KMS-11 (cell line): ENCODE measurements around the gene SCRN1.

Source experiments
- H2AFZ ChIP-seq: fragments of 200-600 bp; sonication (generic); 2 replicates; pipeline ENCODE4 v1.6.1; 2016; ENCODE audit warnings: antibody characterized with exemption, mixed run types, low read depth
- H3K27ac ChIP-seq: fragments of 200-600 bp; sonication (generic); 2 replicates; pipeline ENCODE4 v1.6.1; 2016; ENCODE audit warnings: mild to moderate bottlenecking, mixed run types
- H3K27me3 ChIP-seq: fragments of 200-600 bp; sonication (generic); 2 replicates; pipeline ENCODE4 v1.6.1; 2017; ENCODE audit warnings: mild to moderate bottlenecking, low read depth, mixed run types, moderate library complexity; ENCODE audit not compliant: insufficient read depth
- H3K36me3 ChIP-seq: fragments of 200-600 bp; sonication (generic); 2 replicates; pipeline ENCODE4 v1.6.1; 2017; ENCODE audit warnings: mild to moderate bottlenecking, mixed run types; ENCODE audit not compliant: insufficient read depth
- H3K4me1 ChIP-seq: fragments of 200-600 bp; sonication (generic); 2 replicates; pipeline ENCODE4 v1.6.1; 2016; ENCODE audit warnings: mild to moderate bottlenecking, low read depth, mixed run types; ENCODE audit not compliant: poor library complexity, severe bottlenecking
- H3K4me2 ChIP-seq: fragments of 200-600 bp; sonication (generic); 2 replicates; pipeline ENCODE4 v1.7.0; 2016; ENCODE audit warnings: mild to moderate bottlenecking, mixed run types
- H3K4me3 ChIP-seq: fragments of 200-600 bp; sonication (generic); IDR thresholded peaks from 2 replicates; pipeline ENCODE4 v1.6.1; 2017; ENCODE audit warnings: low read depth, low read length, mixed read lengths; ENCODE audit not compliant: insufficient read depth
- H3K79me2 ChIP-seq: fragments of 200-600 bp; sonication (generic); 2 replicates; pipeline ENCODE4 v1.6.1; 2016; ENCODE audit warnings: low read depth, mixed run types; ENCODE audit not compliant: insufficient read depth
- H3K9ac ChIP-seq: fragments of 200-600 bp; sonication (generic); 2 replicates; pipeline ENCODE4 v1.6.1; 2016; ENCODE audit warnings: mild to moderate bottlenecking, mixed run types
- H4K20me1 ChIP-seq: fragments of 200-600 bp; sonication (generic); 2 replicates; pipeline ENCODE4 v1.6.1; 2016; ENCODE audit warnings: mild to moderate bottlenecking, mixed run types; ENCODE audit not compliant: insufficient read depth
- TF ChIP-seq, protein P1 (sequence below): fragments of 200-600 bp; sonication (generic); conservative IDR thresholded peaks from 2 replicates; pipeline ENCODE4 v1.6.1; 2017; ENCODE audit warnings: low read depth, mild to moderate bottlenecking, antibody characterized with exemption, low read length, moderate library complexity, mixed read lengths

Gene SCRN1

GRCh38 chr7:29998489-29998888 is 8.9 kb upstream of the SCRN1 start:
- Histone ChIP-seq H3K27ac (no peak overlapping the region), H4K20me1 (no peaks in the 10 kb centered on the region), H3K4me3 (no peak overlapping the region), H3K36me3 (no peaks in the 10 kb centered on the region), H3K27me3 (no peaks in the 10 kb centered on the region), H2AFZ (no peak overlapping the region), H3K4me1 (no peaks in the 10 kb centered on the region), H3K4me2 (no peak overlapping the region), H3K79me2 (no peaks in the 10 kb centered on the region), H3K9ac (no peak overlapping the region)
- TF ChIP-seq, protein P1, sequence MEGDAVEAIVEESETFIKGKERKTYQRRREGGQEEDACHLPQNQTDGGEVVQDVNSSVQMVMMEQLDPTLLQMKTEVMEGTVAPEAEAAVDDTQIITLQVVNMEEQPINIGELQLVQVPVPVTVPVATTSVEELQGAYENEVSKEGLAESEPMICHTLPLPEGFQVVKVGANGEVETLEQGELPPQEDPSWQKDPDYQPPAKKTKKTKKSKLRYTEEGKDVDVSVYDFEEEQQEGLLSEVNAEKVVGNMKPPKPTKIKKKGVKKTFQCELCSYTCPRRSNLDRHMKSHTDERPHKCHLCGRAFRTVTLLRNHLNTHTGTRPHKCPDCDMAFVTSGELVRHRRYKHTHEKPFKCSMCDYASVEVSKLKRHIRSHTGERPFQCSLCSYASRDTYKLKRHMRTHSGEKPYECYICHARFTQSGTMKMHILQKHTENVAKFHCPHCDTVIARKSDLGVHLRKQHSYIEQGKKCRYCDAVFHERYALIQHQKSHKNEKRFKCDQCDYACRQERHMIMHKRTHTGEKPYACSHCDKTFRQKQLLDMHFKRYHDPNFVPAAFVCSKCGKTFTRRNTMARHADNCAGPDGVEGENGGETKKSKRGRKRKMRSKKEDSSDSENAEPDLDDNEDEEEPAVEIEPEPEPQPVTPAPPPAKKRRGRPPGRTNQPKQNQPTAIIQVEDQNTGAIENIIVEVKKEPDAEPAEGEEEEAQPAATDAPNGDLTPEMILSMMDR: no peak

GRCh38 chr7:29996321-29996720 is 6.7 kb upstream of the SCRN1 start:
- Histone ChIP-seq H2AFZ (no peak overlapping the region), H3K9ac (no peak overlapping the region), H3K4me1 (no peaks in the 10 kb centered on the region), H3K79me2 (no peaks in the 10 kb centered on the region), H3K4me3 (no peak overlapping the region), H3K27ac (no peak overlapping the region), H3K4me2 (no peak overlapping the region), H3K27me3 (no peaks in the 10 kb centered on the region), H3K36me3 (no peaks in the 10 kb centered on the region), H4K20me1 (no peaks in the 10 kb centered on the region)
- TF ChIP-seq, protein P1: no peak

DNA sequence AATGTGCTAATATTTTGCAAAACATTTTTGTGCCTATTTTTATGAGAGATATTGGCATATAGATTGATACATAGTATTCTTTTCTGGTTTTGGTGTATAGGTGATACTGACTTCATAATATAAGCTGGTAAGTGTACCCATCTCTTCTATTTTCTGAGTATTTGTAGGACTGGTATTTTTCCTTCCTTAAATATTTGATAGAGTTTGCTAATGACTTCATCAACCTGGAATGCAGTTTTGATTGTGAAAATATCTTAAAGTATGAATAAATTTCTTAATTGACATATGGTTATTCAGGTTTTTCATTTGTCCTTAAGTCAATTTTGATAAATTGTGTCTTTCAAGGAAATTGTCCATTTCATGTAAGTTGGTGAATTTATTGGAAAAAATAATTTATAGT is 6.1 kb upstream of the SCRN1 start:
- Histone ChIP-seq H3K4me3 (no peak overlapping the region), H3K79me2 (no peaks in the 10 kb centered on the region), H4K20me1 (no peaks in the 10 kb centered on the region), H3K36me3 (no peaks in the 10 kb centered on the region), H3K27ac (no peak overlapping the region), H2AFZ (no peak overlapping the region), H3K9ac (no peak overlapping the region), H3K27me3 (no peaks in the 10 kb centered on the region), H3K4me1 (no peaks in the 10 kb centered on the region), H3K4me2 (no peak overlapping the region)
- TF ChIP-seq, protein P1: no peak

- TF ChIP-seq, protein P1: no peak
- no peaks in the 10 kb centered on the region for H3K36me3 ChIP-seq
Measured at GRCh38 chr7:29993140-29993539, 3.5 kb upstream of the SCRN1 start.

GRCh38 chr7:29991937-29992336 is 2.3 kb upstream of the SCRN1 start:
- no peaks in the 10 kb centered on the region for H3K36me3 ChIP-seq
- no peak overlapping the region for H3K9ac ChIP-seq
- H3K4me3 ChIP-seq: no peak overlapping the region
- H3K27ac ChIP-seq: no peak overlapping the region
- no peaks in the 10 kb centered on the region for H4K20me1 ChIP-seq
- H3K4me1 ChIP-seq: no peaks in the 10 kb centered on the region
- H3K79me2 ChIP-seq: no peaks in the 10 kb centered on the region
- no peak overlapping the region for H3K4me2 ChIP-seq
- TF ChIP-seq, protein P1: no peak
- H3K27me3 ChIP-seq: no peaks in the 10 kb centered on the region; the same call in 1 of the 2 replicates
- H2AFZ ChIP-seq: no peak overlapping the region

More at GRCh38 chr7:29993140-29993539, 3.5 kb upstream of the SCRN1 start:
- Histone ChIP-seq H3K4me1 (no peaks in the 10 kb centered on the region), H3K27ac (no peak overlapping the region), H3K79me2 (no peaks in the 10 kb centered on the region), H3K4me2 (no peak overlapping the region), H3K4me3 (no peak overlapping the region), H2AFZ (no peak overlapping the region), H3K9ac (no peak overlapping the region), H4K20me1 (no peaks in the 10 kb centered on the region), H3K27me3 (no peaks in the 10 kb centered on the region; the same call in 1 of the 2 replicates)
